Peyer's patch (tissue), 4 donors: ENCODE data around the gene TMC5.

Source experiments
- CTCF ChIP-seq, 6 experiments: fragments of 450-650 bp in 4 of 6; fragments of 200-600 bp in 2 of 6; sonication (generic) in 1 of 6; IDR thresholded peaks; one replicate each; pipeline ENCODE4 v1.5.1; 2017 to 2019; ENCODE audit warnings: antibody characterized with exemption in 6 of 6, mild to moderate bottlenecking in 3 of 6, moderate library complexity in 1 of 6
- POLR2A ChIP-seq, 2 donors: fragments of 450-650 bp; IDR thresholded peaks; one replicate each; pipeline ENCODE4 v1.5.1; 2017; ENCODE audit warnings: antibody characterized with exemption in 2 of 2, mild to moderate bottlenecking in 2 of 2, moderate library complexity in 2 of 2

GRCh38 chr16:19434584-19434983 lies 16.9 kb downstream of the TMC5 start:
- TF ChIP-seq CTCF (IDR thresholded peaks at IDR 0.05), result no peak
- no peak for TF ChIP-seq POLR2A (IDR thresholded peaks at IDR 0.05)
